IMR-90 (cell line): ENCODE measurements around the gene BRSK1. TPM values are rescaled to one million over a fixed set of nuclear protein-coding genes. Genes with fewer than 3 reads are reported as not detected.

ENCODE experiments used
- ATAC-seq: fragments of 200-7000 bp; cut with Tn5 transposase; 2 replicates; pipeline ENCODE4 v1.9.1; 2020; ENCODE audit warnings: low read depth, mild to moderate bottlenecking, moderate library complexity
- BruUV-seq: library from RNA; stranded (reverse); fragments of 400-500 nt; replicated peaks from 2 replicates; lab custom pipeline; 2021; lab: Mats Ljungman, UMichigan
- CTCF ChIA-PET: fragments of 300-600 bp; formaldehyde crosslinking; extraction: SDS; loops from one replicate; lab custom pipeline; 2021; ENCODE audit warnings: antibody characterized with exemption; lab: Yijun Ruan, JAX
- POLR2A ChIA-PET: fragments of 300-600 bp; sonication (Branson Sonifier 250); formaldehyde crosslinking; loops from one replicate; lab custom pipeline; 2022; ENCODE audit warnings: antibody characterized with exemption; ENCODE audit not compliant: unreplicated experiment; lab: Charles Lee
- DNase-seq: peaks from one replicate; pipeline ENCODE4 v3.0.0; 2013
- H2AFZ ChIP-seq: replicated peaks from 2 replicates; pipeline ENCODE3; 2013; ENCODE audit warnings: low read length, mild to moderate bottlenecking; ENCODE audit not compliant: poor library complexity
- H2AK5ac ChIP-seq: 2 replicates; pipeline ENCODE4 v1.6.1; 2013; ENCODE audit warnings: low read depth, low read length, inconsistent platforms
- H2AK9ac ChIP-seq: replicated peaks from 2 replicates; pipeline ENCODE3; 2013; ENCODE audit warnings: mild to moderate bottlenecking, low read depth, low read length, moderate library complexity; ENCODE audit not compliant: poor library complexity
- H2BK120ac ChIP-seq: 2 replicates; pipeline ENCODE4 v1.6.1; 2013; ENCODE audit warnings: low read depth, low read length, inconsistent platforms
- H2BK15ac ChIP-seq: 3 replicates; pipeline ENCODE4 v1.6.1; 2013; ENCODE audit warnings: low read depth, low read length, inconsistent platforms
- H2BK20ac ChIP-seq: 2 replicates; pipeline ENCODE4 v1.6.1; 2013; ENCODE audit warnings: low read depth, mild to moderate bottlenecking, inconsistent platforms, low read length, moderate library complexity
- H2BK5ac ChIP-seq: 2 replicates; pipeline ENCODE4 v1.6.1; 2013; ENCODE audit warnings: mild to moderate bottlenecking, low read depth, low read length, inconsistent platforms; ENCODE audit not compliant: poor library complexity, severe bottlenecking
- H3K14ac ChIP-seq: replicated peaks from 2 replicates; pipeline ENCODE4 v1.6.1; 2013; ENCODE audit warnings: low read depth, low read length, inconsistent platforms
- H3K18ac ChIP-seq: 2 replicates; pipeline ENCODE4 v1.6.1; 2013; ENCODE audit warnings: low read depth, low read length, control low read depth
- H3K23ac ChIP-seq: 2 replicates; pipeline ENCODE4 v1.6.1; 2013; ENCODE audit warnings: low read depth, low read length, inconsistent platforms
- H3K27ac ChIP-seq: 2 replicates; pipeline ENCODE4 v1.5.1; 2013; ENCODE audit warnings: mild to moderate bottlenecking, control low read depth, low read length; ENCODE audit not compliant: insufficient read depth
- H3K27me3 ChIP-seq: 2 replicates; pipeline ENCODE4 v1.6.1; 2013; ENCODE audit warnings: low read length; ENCODE audit not compliant: control insufficient read depth, insufficient read depth
- H3K36me3 ChIP-seq: 2 replicates; pipeline ENCODE4 v1.6.1; 2013; ENCODE audit warnings: low read length, mixed read lengths; ENCODE audit not compliant: control insufficient read depth, insufficient read depth
- H3K4ac ChIP-seq: 2 replicates; pipeline ENCODE4 v1.6.1; 2013; ENCODE audit warnings: low read depth, low read length, inconsistent platforms
- H3K4me1 ChIP-seq: 2 replicates; pipeline ENCODE4 v1.6.1; 2013; ENCODE audit warnings: low read length, mixed read lengths; ENCODE audit not compliant: control insufficient read depth, insufficient read depth
- H3K4me2 ChIP-seq: 2 replicates; pipeline ENCODE4 v1.6.1; 2013; ENCODE audit warnings: low read depth, mild to moderate bottlenecking, control low read depth, low read length, moderate library complexity
- H3K4me3 ChIP-seq: 2 replicates; pipeline ENCODE4 v1.5.1; 2013; ENCODE audit warnings: low read depth, mild to moderate bottlenecking, control low read depth, low read length, moderate library complexity; ENCODE audit not compliant: insufficient read depth
- H3K56ac ChIP-seq: 2 replicates; pipeline ENCODE4 v1.6.1; 2013; ENCODE audit warnings: low read length, inconsistent platforms; ENCODE audit not compliant: insufficient read depth; ENCODE audit errors: extremely low read depth
- H3K79me1 ChIP-seq, 2 experiments: 2 replicates each; pipeline ENCODE4 v1.6.1; 2013; ENCODE audit warnings: low read length in 2 of 2, inconsistent platforms in 1 of 2, low read depth in 1 of 2
- H3K9ac ChIP-seq: 2 replicates; pipeline ENCODE4 v1.6.1; 2013; ENCODE audit warnings: low read depth, low read length, control low read depth
- H3K9me1 ChIP-seq: 2 replicates; pipeline ENCODE4 v1.6.1; 2013; ENCODE audit warnings: low read length, inconsistent platforms; ENCODE audit not compliant: insufficient read depth
- H3K9me3 ChIP-seq: 2 replicates; pipeline ENCODE4 v1.6.1; 2013; ENCODE audit warnings: low read length; ENCODE audit not compliant: control insufficient read depth, insufficient read depth
- H4K20me1 ChIP-seq: 2 replicates; pipeline ENCODE4 v1.6.1; 2013; ENCODE audit warnings: low read length, inconsistent platforms; ENCODE audit not compliant: insufficient read depth
- H4K5ac ChIP-seq: 2 replicates; pipeline ENCODE4 v1.6.1; 2013; ENCODE audit warnings: mild to moderate bottlenecking, low read depth, low read length, control low read depth
- H4K8ac ChIP-seq, 2 experiments: 2 replicates each; pipeline ENCODE4 v1.6.1; 2013; ENCODE audit warnings: low read depth in 2 of 2, low read length in 2 of 2, control low read depth in 1 of 2, inconsistent platforms in 1 of 2
- H4K91ac ChIP-seq: 2 replicates; pipeline ENCODE4 v1.6.1; 2013; ENCODE audit warnings: low read depth, low read length, inconsistent platforms; ENCODE audit not compliant: insufficient read depth
- CHD1 ChIP-seq: IDR thresholded peaks from 2 replicates; pipeline ENCODE4 v1.6.1; 2012; ENCODE audit warnings: low read depth, low read length, improper control_type of control experiment
- SMC3 ChIP-seq: fragments of 150-350 bp; IDR thresholded peaks from 2 replicates; pipeline ENCODE4 v1.6.1; 2016; ENCODE audit warnings: low read depth, mild to moderate bottlenecking, antibody characterized with exemption, low read length, moderate library complexity
- WGBS, 2 experiments: methylation state at CpG; one replicate each; pipeline versions ENCODE4 v1.1.5 to v1.1.7; 2013; ENCODE audit warnings: missing lambda C conversion rate in 2 of 2; ENCODE audit not compliant: insufficient read length in 1 of 2; ENCODE audit errors: extremely low coverage in 2 of 2; 5-methylcytosine and 5-hydroxymethylcytosine counted together
- dilution Hi-C: fragments of 300-500 bp; cut with HindIII; formaldehyde crosslinking; loops from one replicate; pipeline ENCODE4 v1.14.3; 2018; ENCODE audit warnings: low sequenced_read_pairs; ENCODE audit not compliant: unreplicated experiment
- in situ Hi-C: fragments of 300-500 bp; cut with MboI; formaldehyde crosslinking; loops from 3 replicates; pipeline ENCODE4 v1.14.3; 2019; ENCODE audit warnings: low sequenced_read_pairs, inconsistent platforms, mixed read lengths
- intact Hi-C: fragments of 100-400 bp; cut with micrococcal nuclease; formaldehyde crosslinking; loops from 2 replicates; pipeline ENCODE4 v1.10.0; 2022
- polyA plus RNA-seq, 3 experiments: library from polyadenylated mRNA; depleted of rRNA; stranded (reverse); fragments of >200 nt; gene quantifications; 2 replicates each; pipeline ENCODE4 v1.2.3, GENCODE V29; 2012; ENCODE audit warnings: low replicate concordance in 1 of 3
- total RNA-seq: library from RNA; depleted of rRNA; stranded (reverse); fragments of >200 nt; gene quantifications from 2 replicates; pipeline ENCODE4 v1.2.3, GENCODE V29; 2012

Gene BRSK1
- total and polyA plus RNA-seq, 2 of the 4 experiments (the other 2 are of a cell fraction), result 2.5 to 22.3 TPM

- dilution Hi-C loops, result no loop called here
- no TSS peak for BruUV-seq
- intact Hi-C loops, result no loop called here
Observed at GRCh38 chr19:55358493-55358892, 74.7 kb downstream of the BRSK1 start.

More at GRCh38 chr19:55358493-55358892, 74.7 kb downstream of the BRSK1 start:
- Histone ChIP-seq H3K79me1 (no peaks in the 10 kb centered on the region), H2BK120ac (no peak overlapping the region), H4K91ac (no peak overlapping the region), H3K4me2 (no peak overlapping the region), H2BK15ac (no peak overlapping the region), H3K36me3 (no peaks in the 10 kb centered on the region), H3K4me1 (peaks cover 2% of the 10 kb centered on the region; the same call in 1 of the 2 replicates), H2AFZ (no peak overlapping the region), H3K14ac (no peak overlapping the region), H3K9ac (no peak overlapping the region), H3K27me3 (peaks cover 23% of the 10 kb centered on the region), H4K8ac (no peak overlapping the region), H3K9me1 (no peaks in the 10 kb centered on the region), H2BK5ac (no peak overlapping the region), H3K4me3 (no peak overlapping the region), H3K27ac (no peak overlapping the region), H3K56ac (no peak overlapping the region), H4K5ac (no peak overlapping the region), H3K4ac (no peak overlapping the region), H2AK9ac (no peak overlapping the region), H4K20me1 (peaks cover 9% of the 10 kb centered on the region; the same call in 1 of the 2 replicates), H3K9me3 (no peaks in the 10 kb centered on the region), H2BK20ac (no peak overlapping the region), H3K23ac (no peak overlapping the region), H3K18ac (no peak overlapping the region), H2AK5ac (no peak overlapping the region)
- TF ChIP-seq CHD1 (no peak), SMC3 (no peak)
- DNase-seq, result no peak
- 92% methylated on average over 11 of the region's 19 CpGs; no CpG with 5 or more reads in 1 of the 2 experiments for WGBS, 2 experiments
- ChIA-PET POLR2A (no interaction called here), CTCF (no interaction called here)
- ATAC-seq, result no peak
- in situ Hi-C loops, result no loop called here
